T-helper 17 cell (primary cell): ENCODE data around the gene UROC1. TPM values are rescaled to one million over a fixed set of nuclear protein-coding genes. Genes with fewer than 3 reads are reported as not detected.

Experiments
- ATAC-seq: fragments of 150-1000 bp; cut with Tn5 transposase; 2 replicates; pipeline ENCODE4 v1.10.0; 2021; ENCODE audit warnings: mild to moderate bottlenecking, moderate library complexity
- DNase-seq, 3 donors: peaks; one replicate each; pipeline versions ENCODE4 v3.0.0 to v3.0.0-alpha.2; 2020 to 2021
- H3K9me3 ChIP-seq: one replicate; pipeline ENCODE4 v1.7.0; 2013; ENCODE audit warnings: low read length, mild to moderate bottlenecking; ENCODE audit not compliant: control insufficient read depth, poor library complexity, severe bottlenecking
- H3K27ac Mint-ChIP-seq: one replicate; pipeline ENCODE4 v1.8.0; 2022; ENCODE audit warnings: mild to moderate bottlenecking, moderate library complexity, mixed read lengths
- H3K27me3 Mint-ChIP-seq: one replicate; pipeline ENCODE4 v1.8.0; 2022; ENCODE audit warnings: mixed read lengths
- H3K36me3 Mint-ChIP-seq: one replicate; pipeline ENCODE4 v1.8.0; 2022; ENCODE audit warnings: low read depth, mixed read lengths
- H3K4me1 Mint-ChIP-seq: one replicate; pipeline ENCODE4 v1.8.0; 2022; ENCODE audit warnings: mild to moderate bottlenecking, mixed read lengths
- H3K4me3 Mint-ChIP-seq: one replicate; pipeline ENCODE4 v1.8.0; 2022; ENCODE audit warnings: mild to moderate bottlenecking, moderate library complexity, mixed read lengths
- total RNA-seq, 4 donors: library from RNA in 2 of 4; stranded (reverse) in 2 of 4; gene quantifications; one replicate each; pipeline ENCODE4 v1.2.3 and lab custom pipeline; 2022 to 2026

Gene UROC1
- total RNA-seq (not detected), total RNA-seq (lab: John Stamatoyannopoulos, UW) (0 reads per million in 2 donors)

GRCh38 chr3:126517291-126517951, at the start of gene UROC1:
Gene UROC1 (minus strand): TSS chr3:126517773. CDS start chr3:126517719, 54 bp downstream.
- peaks cover 5% of the 10 kb centered on the region for H3K4me1 Mint-ChIP-seq
- H3K27ac Mint-ChIP-seq: no peak within 1 kb of the TSS
- ATAC-seq (no peak), DNase-seq (no peak)
- no peaks in the 10 kb centered on the region for H3K36me3 Mint-ChIP-seq
- H3K9me3 ChIP-seq: no peaks in the 10 kb centered on the region
- H3K27me3 Mint-ChIP-seq: peaks cover 17% of the 10 kb centered on the region
- no peak within 1 kb of the TSS for H3K4me3 Mint-ChIP-seq

- no peaks in the 10 kb centered on the region for H3K4me1 Mint-ChIP-seq
- no peak for ATAC-seq
- no peak overlapping the region for H3K4me3 Mint-ChIP-seq
- H3K9me3 ChIP-seq: no peaks in the 10 kb centered on the region
- no peak overlapping the region for H3K27ac Mint-ChIP-seq
- H3K36me3 Mint-ChIP-seq: no peaks in the 10 kb centered on the region
- H3K27me3 Mint-ChIP-seq: peaks cover 27% of the 10 kb centered on the region
- DNase-seq: no peak
These were observed 45.2 kb upstream of the UROC1 start for GRCh38 chr3:126562737-126563276.

GRCh38 chr3:126558336-126559071, 40.9 kb upstream of the UROC1 start, which contains the start of gene C3orf22:
Gene C3orf22 (minus strand): TSS chr3:126558932. CDS start chr3:126553390, 5,542 bp downstream.
- no peak for ATAC-seq
- Mint-ChIP-seq H3K4me1 (no peaks in the 10 kb centered on the region), H3K27me3 (no peaks in the 10 kb centered on the region), H3K27ac (no peak within 1 kb of the TSS), H3K36me3 (no peaks in the 10 kb centered on the region), H3K4me3 (no peak within 1 kb of the TSS)
- DNase-seq: peak in 1 of 3 donors; percentile 1
- H3K9me3 ChIP-seq: no peaks in the 10 kb centered on the region

- Mint-ChIP-seq H3K4me1 (no peaks in the 10 kb centered on the region), H3K27me3 (no peaks in the 10 kb centered on the region), H3K27ac (no peak overlapping the region), H3K36me3 (no peaks in the 10 kb centered on the region), H3K4me3 (no peak overlapping the region)
- ATAC-seq (no peak), DNase-seq (peak in 1 of 3 donors; percentile 4)
- H3K9me3 ChIP-seq: no peaks in the 10 kb centered on the region
These were observed 40.2 kb upstream of the UROC1 start for GRCh38 chr3:126557761-126558160.

GRCh38 chr3:126557415-126557745, 39.8 kb upstream of the UROC1 start:
- H3K9me3 ChIP-seq: no peaks in the 10 kb centered on the region
- no peaks in the 10 kb centered on the region for H3K4me1 Mint-ChIP-seq
- no peaks in the 10 kb centered on the region for H3K27me3 Mint-ChIP-seq
- H3K36me3 Mint-ChIP-seq: no peaks in the 10 kb centered on the region
- H3K4me3 Mint-ChIP-seq: no peak overlapping the region
- ATAC-seq (no peak), DNase-seq (peak in 1 of 3 donors; percentile 5)
- H3K27ac Mint-ChIP-seq: no peak overlapping the region

- Mint-ChIP-seq H3K27ac (no peak overlapping the region), H3K4me3 (no peak overlapping the region), H3K36me3 (no peaks in the 10 kb centered on the region), H3K4me1 (no peaks in the 10 kb centered on the region), H3K27me3 (no peaks in the 10 kb centered on the region)
- no peak for ATAC-seq
- no peak for DNase-seq
- H3K9me3 ChIP-seq: no peaks in the 10 kb centered on the region
These were observed 39.3 kb upstream of the UROC1 start for GRCh38 chr3:126556637-126557414.

GRCh38 chr3:126555795-126556636, 38.4 kb upstream of the UROC1 start:
- no peak overlapping the region for H3K27ac Mint-ChIP-seq
- ATAC-seq: no peak
- no peaks in the 10 kb centered on the region for H3K36me3 Mint-ChIP-seq
- H3K27me3 Mint-ChIP-seq: peaks cover 4% of the 10 kb centered on the region
- H3K4me3 Mint-ChIP-seq: no peak overlapping the region
- H3K9me3 ChIP-seq: no peaks in the 10 kb centered on the region
- DNase-seq: peak in 1 of 3 donors; percentile 2
- H3K4me1 Mint-ChIP-seq: peaks cover under 1% of the 10 kb centered on the region

GRCh38 chr3:126554560-126555525, 37.3 kb upstream of the UROC1 start:
- ATAC-seq (no peak), DNase-seq (peak in 1 of 3 donors; percentile 3)
- Mint-ChIP-seq H3K36me3 (no peaks in the 10 kb centered on the region), H3K27me3 (peaks cover 14% of the 10 kb centered on the region), H3K27ac (no peak overlapping the region), H3K4me3 (no peak overlapping the region), H3K4me1 (peaks cover 5% of the 10 kb centered on the region)
- no peaks in the 10 kb centered on the region for H3K9me3 ChIP-seq

GRCh38 chr3:126553284-126554084, 35.9 kb upstream of the UROC1 start:
- H3K27ac Mint-ChIP-seq: no peak overlapping the region
- peak in 1 of 3 donors; percentile 5 for DNase-seq
- no peak overlapping the region for H3K4me3 Mint-ChIP-seq
- no peaks in the 10 kb centered on the region for H3K9me3 ChIP-seq
- peaks cover 27% of the 10 kb centered on the region for H3K27me3 Mint-ChIP-seq
- ATAC-seq: no peak
- H3K36me3 Mint-ChIP-seq: no peaks in the 10 kb centered on the region
- peaks cover 5% of the 10 kb centered on the region for H3K4me1 Mint-ChIP-seq

- Mint-ChIP-seq H3K4me3 (no peak overlapping the region), H3K27ac (no peak overlapping the region), H3K36me3 (no peaks in the 10 kb centered on the region), H3K27me3 (peaks cover 29% of the 10 kb centered on the region), H3K4me1 (peaks cover 5% of the 10 kb centered on the region)
- no peaks in the 10 kb centered on the region for H3K9me3 ChIP-seq
- DNase-seq (peak in 1 of 3 donors; percentile 4), ATAC-seq (no peak)
These were observed 35.2 kb upstream of the UROC1 start for GRCh38 chr3:126552688-126553283.
